ENCODE measurements around the gene CNEP1R1.

GRCh38 chr16:50027829-50028228 is 2.8 kb downstream of the CNEP1R1 start:
- TF ChIP-seq, protein P1, sequence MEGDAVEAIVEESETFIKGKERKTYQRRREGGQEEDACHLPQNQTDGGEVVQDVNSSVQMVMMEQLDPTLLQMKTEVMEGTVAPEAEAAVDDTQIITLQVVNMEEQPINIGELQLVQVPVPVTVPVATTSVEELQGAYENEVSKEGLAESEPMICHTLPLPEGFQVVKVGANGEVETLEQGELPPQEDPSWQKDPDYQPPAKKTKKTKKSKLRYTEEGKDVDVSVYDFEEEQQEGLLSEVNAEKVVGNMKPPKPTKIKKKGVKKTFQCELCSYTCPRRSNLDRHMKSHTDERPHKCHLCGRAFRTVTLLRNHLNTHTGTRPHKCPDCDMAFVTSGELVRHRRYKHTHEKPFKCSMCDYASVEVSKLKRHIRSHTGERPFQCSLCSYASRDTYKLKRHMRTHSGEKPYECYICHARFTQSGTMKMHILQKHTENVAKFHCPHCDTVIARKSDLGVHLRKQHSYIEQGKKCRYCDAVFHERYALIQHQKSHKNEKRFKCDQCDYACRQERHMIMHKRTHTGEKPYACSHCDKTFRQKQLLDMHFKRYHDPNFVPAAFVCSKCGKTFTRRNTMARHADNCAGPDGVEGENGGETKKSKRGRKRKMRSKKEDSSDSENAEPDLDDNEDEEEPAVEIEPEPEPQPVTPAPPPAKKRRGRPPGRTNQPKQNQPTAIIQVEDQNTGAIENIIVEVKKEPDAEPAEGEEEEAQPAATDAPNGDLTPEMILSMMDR (IDR thresholded peaks at IDR 0.05) = no peak
- no peak for TF ChIP-seq POLR2A (IDR thresholded peaks at IDR 0.05)
